ENCODE measurements around the gene TENT4B.

DNA sequence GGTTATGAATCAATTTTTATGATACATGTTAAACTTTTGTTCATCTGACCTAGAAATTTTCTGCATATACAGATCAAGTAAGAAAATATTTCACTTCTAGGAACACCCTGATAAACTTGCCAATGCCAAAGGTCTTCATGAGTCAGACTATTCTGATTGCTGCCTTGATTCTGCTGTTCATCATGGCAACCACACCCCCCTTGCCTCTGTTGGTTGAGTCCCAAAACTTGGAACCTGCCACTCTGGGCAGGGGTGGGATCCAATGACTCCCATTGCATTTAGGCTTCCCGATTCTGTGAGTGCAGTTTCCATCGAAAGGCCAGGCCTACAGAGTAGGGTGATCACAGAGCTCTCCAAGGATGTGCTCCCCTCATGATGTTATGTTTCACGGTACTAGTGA is 15.8 kb upstream of the TENT4B start:
- TF ChIP-seq EZH2phosphoT487 (IDR thresholded peaks at IDR 0.05; ENCODE audit: low read depth, severe bottlenecking, unreplicated experiment), result no peak
- TF ChIP-seq, protein P1, sequence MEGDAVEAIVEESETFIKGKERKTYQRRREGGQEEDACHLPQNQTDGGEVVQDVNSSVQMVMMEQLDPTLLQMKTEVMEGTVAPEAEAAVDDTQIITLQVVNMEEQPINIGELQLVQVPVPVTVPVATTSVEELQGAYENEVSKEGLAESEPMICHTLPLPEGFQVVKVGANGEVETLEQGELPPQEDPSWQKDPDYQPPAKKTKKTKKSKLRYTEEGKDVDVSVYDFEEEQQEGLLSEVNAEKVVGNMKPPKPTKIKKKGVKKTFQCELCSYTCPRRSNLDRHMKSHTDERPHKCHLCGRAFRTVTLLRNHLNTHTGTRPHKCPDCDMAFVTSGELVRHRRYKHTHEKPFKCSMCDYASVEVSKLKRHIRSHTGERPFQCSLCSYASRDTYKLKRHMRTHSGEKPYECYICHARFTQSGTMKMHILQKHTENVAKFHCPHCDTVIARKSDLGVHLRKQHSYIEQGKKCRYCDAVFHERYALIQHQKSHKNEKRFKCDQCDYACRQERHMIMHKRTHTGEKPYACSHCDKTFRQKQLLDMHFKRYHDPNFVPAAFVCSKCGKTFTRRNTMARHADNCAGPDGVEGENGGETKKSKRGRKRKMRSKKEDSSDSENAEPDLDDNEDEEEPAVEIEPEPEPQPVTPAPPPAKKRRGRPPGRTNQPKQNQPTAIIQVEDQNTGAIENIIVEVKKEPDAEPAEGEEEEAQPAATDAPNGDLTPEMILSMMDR (IDR thresholded peaks at IDR 0.05; ENCODE audit: poor library complexity), result no peak

Measured in hepatocyte (in vitro differentiated cells).